H9 (cell line): Measurements from ENCODE around the gene EPB41L2. TPM values are rescaled to one million over a fixed set of nuclear protein-coding genes. Genes with fewer than 3 reads are reported as not detected.

ENCODE experiments used
- DNase-seq: peaks from one replicate; pipeline ENCODE4 v3.0.0-alpha.2; 2017
- H2AFZ ChIP-seq: one replicate; pipeline ENCODE4 v1.6.1; 2013; ENCODE audit warnings: mild to moderate bottlenecking, low read length, control low read depth, moderate library complexity
- H2AK5ac ChIP-seq: 2 replicates; pipeline ENCODE4 v1.6.1; 2013; ENCODE audit warnings: low read length, control low read depth, mixed read lengths; ENCODE audit not compliant: insufficient read length
- H2BK120ac ChIP-seq: one replicate; pipeline ENCODE4 v1.6.1; 2013; ENCODE audit warnings: low read depth, mild to moderate bottlenecking, low read length, control low read depth, inconsistent platforms; ENCODE audit not compliant: poor library complexity, severe bottlenecking
- H2BK12ac ChIP-seq: 2 replicates; pipeline ENCODE4 v1.6.1; 2013; ENCODE audit warnings: low read length, control low read depth, mixed read lengths, low read depth; ENCODE audit not compliant: insufficient read length
- H2BK15ac ChIP-seq: 2 replicates; pipeline ENCODE4 v1.6.1; 2013; ENCODE audit warnings: low read depth, low read length, control low read depth
- H2BK20ac ChIP-seq: one replicate; pipeline ENCODE4 v1.6.1; 2013; ENCODE audit warnings: low read depth, mild to moderate bottlenecking, low read length, control low read depth, inconsistent platforms; ENCODE audit not compliant: poor library complexity, severe bottlenecking
- H2BK5ac ChIP-seq: 2 replicates; pipeline ENCODE4 v1.6.1; 2013; ENCODE audit warnings: low read length, control low read depth, mixed read lengths; ENCODE audit not compliant: insufficient read length
- H3K14ac ChIP-seq: 2 replicates; pipeline ENCODE4 v1.6.1; 2013; ENCODE audit warnings: low read length, control low read depth; ENCODE audit not compliant: insufficient read depth
- H3K18ac ChIP-seq: 2 replicates; pipeline ENCODE4 v1.6.1; 2013; ENCODE audit warnings: low read depth, mild to moderate bottlenecking, mixed read lengths, low read length, control low read depth; ENCODE audit not compliant: insufficient read length
- H3K23ac ChIP-seq: 2 replicates; pipeline ENCODE4 v1.6.1; 2013; ENCODE audit warnings: low read length, control low read depth, mixed read lengths, low read depth; ENCODE audit not compliant: insufficient read length
- H3K23me2 ChIP-seq: 2 replicates; pipeline ENCODE4 v1.6.1; 2013; ENCODE audit warnings: low read depth, mild to moderate bottlenecking, mixed read lengths, low read length, control low read depth; ENCODE audit not compliant: insufficient read length, poor library complexity, severe bottlenecking
- H3K27ac ChIP-seq: 2 replicates; pipeline ENCODE4 v1.5.1; 2013; ENCODE audit warnings: low read length, control low read depth, mixed read lengths, low read depth; ENCODE audit not compliant: insufficient read length
- H3K27me3 ChIP-seq: 2 replicates; pipeline ENCODE4 v1.6.1; 2013; ENCODE audit warnings: low read length, control low read depth, inconsistent platforms; ENCODE audit not compliant: insufficient read depth
- H3K4ac ChIP-seq: 2 replicates; pipeline ENCODE4 v1.6.1; 2013; ENCODE audit warnings: low read depth, mild to moderate bottlenecking, control low read depth, inconsistent platforms, low read length, moderate library complexity
- H3K4me1 ChIP-seq: 2 replicates; pipeline ENCODE4 v1.6.1; 2013; ENCODE audit warnings: low read length, control low read depth, inconsistent platforms; ENCODE audit not compliant: insufficient read depth
- H3K4me2 ChIP-seq: 2 replicates; pipeline ENCODE4 v1.6.1; 2013; ENCODE audit warnings: low read length, control low read depth, mixed read lengths; ENCODE audit not compliant: insufficient read length, insufficient read depth
- H3K56ac ChIP-seq: 2 replicates; pipeline ENCODE4 v1.6.1; 2013; ENCODE audit warnings: low read depth, mild to moderate bottlenecking, mixed read lengths, low read length, control low read depth; ENCODE audit not compliant: insufficient read length
- H3K79me1 ChIP-seq: 2 replicates; pipeline ENCODE4 v1.6.1; 2013; ENCODE audit warnings: low read depth, mild to moderate bottlenecking, moderate library complexity, low read length, control low read depth, inconsistent platforms; ENCODE audit not compliant: insufficient read depth, poor library complexity, severe bottlenecking
- H3K79me2 ChIP-seq: 2 replicates; pipeline ENCODE4 v1.6.1; 2013; ENCODE audit warnings: low read length, control low read depth, inconsistent platforms; ENCODE audit not compliant: insufficient read depth
- H3K9ac ChIP-seq: 2 replicates; pipeline ENCODE4 v1.6.1; 2013; ENCODE audit warnings: low read length, control low read depth, mixed read lengths; ENCODE audit not compliant: insufficient read length; ENCODE audit errors: extremely low read depth
- H3K9me3 ChIP-seq: one replicate; pipeline ENCODE4 v1.6.1; 2013; ENCODE audit warnings: low read depth, low read length, inconsistent platforms; ENCODE audit not compliant: control insufficient read depth
- H3T11ph ChIP-seq: one replicate; pipeline ENCODE4 v1.6.1; 2013; ENCODE audit warnings: mild to moderate bottlenecking, low read length, control low read depth, inconsistent platforms
- H4K20me1 ChIP-seq: one replicate; pipeline ENCODE4 v1.6.1; 2013; ENCODE audit not compliant: control insufficient read depth, insufficient read length, insufficient read depth
- H4K5ac ChIP-seq: 2 replicates; pipeline ENCODE4 v1.6.1; 2013; ENCODE audit warnings: low read depth, mild to moderate bottlenecking, mixed read lengths, low read length, control low read depth; ENCODE audit not compliant: insufficient read length
- H4K8ac ChIP-seq: replicated peaks from 2 replicates; pipeline ENCODE4 v1.6.1; 2013; ENCODE audit warnings: low read length, control low read depth, mixed read lengths, low read depth; ENCODE audit not compliant: insufficient read length
- H4K91ac ChIP-seq: 2 replicates; pipeline ENCODE4 v1.6.1; 2013; ENCODE audit warnings: low read depth, mild to moderate bottlenecking, moderate library complexity, mixed read lengths, low read length, control low read depth; ENCODE audit not compliant: insufficient read length
- H3K27ac Mint-ChIP-seq, 3 experiments: 2 replicates in 2 of 3; 3 replicates in 1 of 3; pipeline ENCODE4 v1.8.0; 2020 to 2021; ENCODE audit warnings: mixed read lengths in 3 of 3, mild to moderate bottlenecking in 1 of 3, moderate library complexity in 1 of 3
- H3K27me3 Mint-ChIP-seq: 2 replicates; pipeline ENCODE4 v1.8.0; 2021; ENCODE audit warnings: low read depth, mild to moderate bottlenecking, moderate library complexity, mixed read lengths
- H3K36me3 Mint-ChIP-seq, 3 experiments: 2 replicates in 2 of 3; 3 replicates in 1 of 3; pipeline ENCODE4 v1.8.0; 2020 to 2021; ENCODE audit warnings: low read depth in 3 of 3, mixed read lengths in 3 of 3; ENCODE audit not compliant: insufficient read depth in 1 of 3
- H3K4me1 Mint-ChIP-seq, 2 experiments: 2 replicates each; pipeline ENCODE4 v1.8.0; 2020; ENCODE audit warnings: mixed read lengths in 2 of 2
- H3K4me3 Mint-ChIP-seq, 2 experiments: 2 replicates in 1 of 2; 3 replicates in 1 of 2; pipeline ENCODE4 v1.8.0; 2020 to 2021; ENCODE audit warnings: mild to moderate bottlenecking in 2 of 2, mixed read lengths in 2 of 2, moderate library complexity in 1 of 2
- H3K9me3 Mint-ChIP-seq, 2 experiments: 2 replicates in 1 of 2; 3 replicates in 1 of 2; pipeline ENCODE4 v1.8.0; 2020; ENCODE audit warnings: mild to moderate bottlenecking in 2 of 2, mixed read lengths in 2 of 2, moderate library complexity in 1 of 2
- WGBS: extraction: QIAGEN DNeasy Blood & Tissue Kit; methylation state at CpG from one replicate; pipeline ENCODE4 v1.1.7; 2013; ENCODE audit warnings: missing lambda C conversion rate, low lambda C conversion rate, mixed read lengths; ENCODE audit not compliant: insufficient read length; ENCODE audit errors: extremely low coverage; 5-methylcytosine and 5-hydroxymethylcytosine counted together
- total RNA-seq: library from RNA; stranded (reverse); gene quantifications from 2 replicates; pipeline ENCODE4 v1.2.1, GENCODE V29; 2021
- TF ChIP-seq, protein P1 (sequence below): fragments of 200-600 bp; sonication (generic); conservative IDR thresholded peaks from 3 replicates; pipeline ENCODE4 v1.8.0; 2021; ENCODE audit warnings: antibody characterized with exemption, mild to moderate bottlenecking

Gene EPB41L2
- total RNA-seq, 1 experiment from 2014 or later, result 90.2 TPM

GRCh38 chr6:130903007-130903406 lies 160.0 kb downstream of the EPB41L2 start:
- H3K4me1 ChIP-seq, result no peaks in the 10 kb centered on the region; the same call in 1 of the 2 replicates
- no peaks in the 10 kb centered on the region for H3K23me2 ChIP-seq
- H4K5ac ChIP-seq, result no peak overlapping the region
- no peak overlapping the region for H3K23ac ChIP-seq
- H3K79me2 ChIP-seq, result no peaks in the 10 kb centered on the region
- Mint-ChIP-seq H3K27ac (peak overlapping the region in 1 of 3 experiments; percentile 88; a peak in 2 of 7 replicates), H3K27me3 (no peaks in the 10 kb centered on the region), H3K4me1 (peaks cover 13 to 18% of the 10 kb centered on the region in 2 experiments), H3K36me3 (peaks cover 0 to 3% (median 2%) of the 10 kb centered on the region in 3 experiments; a peak in 3 of 7 replicates), H3K4me3 (no peak overlapping the region), H3K9me3 (no peaks in the 10 kb centered on the region)
- no peaks in the 10 kb centered on the region for H4K20me1 ChIP-seq
- no peak overlapping the region for H3K27ac ChIP-seq
- H2BK120ac ChIP-seq, result no peak overlapping the region
- no CpG with 5 or more reads among the region's 1 CpG for WGBS
- no peak overlapping the region for H2AK5ac ChIP-seq
- H2BK20ac ChIP-seq, result no peak overlapping the region
- no peak overlapping the region for H3K56ac ChIP-seq
- TF ChIP-seq, protein P1, sequence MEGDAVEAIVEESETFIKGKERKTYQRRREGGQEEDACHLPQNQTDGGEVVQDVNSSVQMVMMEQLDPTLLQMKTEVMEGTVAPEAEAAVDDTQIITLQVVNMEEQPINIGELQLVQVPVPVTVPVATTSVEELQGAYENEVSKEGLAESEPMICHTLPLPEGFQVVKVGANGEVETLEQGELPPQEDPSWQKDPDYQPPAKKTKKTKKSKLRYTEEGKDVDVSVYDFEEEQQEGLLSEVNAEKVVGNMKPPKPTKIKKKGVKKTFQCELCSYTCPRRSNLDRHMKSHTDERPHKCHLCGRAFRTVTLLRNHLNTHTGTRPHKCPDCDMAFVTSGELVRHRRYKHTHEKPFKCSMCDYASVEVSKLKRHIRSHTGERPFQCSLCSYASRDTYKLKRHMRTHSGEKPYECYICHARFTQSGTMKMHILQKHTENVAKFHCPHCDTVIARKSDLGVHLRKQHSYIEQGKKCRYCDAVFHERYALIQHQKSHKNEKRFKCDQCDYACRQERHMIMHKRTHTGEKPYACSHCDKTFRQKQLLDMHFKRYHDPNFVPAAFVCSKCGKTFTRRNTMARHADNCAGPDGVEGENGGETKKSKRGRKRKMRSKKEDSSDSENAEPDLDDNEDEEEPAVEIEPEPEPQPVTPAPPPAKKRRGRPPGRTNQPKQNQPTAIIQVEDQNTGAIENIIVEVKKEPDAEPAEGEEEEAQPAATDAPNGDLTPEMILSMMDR, result no peak
- H3K27me3 ChIP-seq, result no peaks in the 10 kb centered on the region
- no peak overlapping the region for H2BK15ac ChIP-seq
- no peaks in the 10 kb centered on the region for H3K9me3 ChIP-seq
- H3K18ac ChIP-seq, result no peak overlapping the region
- H3T11ph ChIP-seq, result no peak overlapping the region
- no peak overlapping the region for H2BK5ac ChIP-seq
- H3K9ac ChIP-seq, result no peak overlapping the region
- no peak overlapping the region for H3K4ac ChIP-seq
- H2AFZ ChIP-seq, result no peak overlapping the region
- H3K4me2 ChIP-seq, result no peak overlapping the region
- DNase-seq, result no peak
- H3K14ac ChIP-seq, result no peak overlapping the region
- H4K8ac ChIP-seq, result no peak overlapping the region
- no peaks in the 10 kb centered on the region for H3K79me1 ChIP-seq
- H4K91ac ChIP-seq, result no peak overlapping the region
- H2BK12ac ChIP-seq, result no peak overlapping the region
